GM12872 (cell line): ENCODE results near the gene ARFIP2.

Source experiments
- CTCF ChIP-seq: IDR thresholded peaks from 3 replicates; pipeline ENCODE4 v1.5.1; 2011; ENCODE audit warnings: low read depth, mild to moderate bottlenecking, low read length, moderate library complexity; ENCODE audit not compliant: insufficient read depth

ARFIP2 gene

GRCh38 chr11:6469599-6469998 lies 11.5 kb downstream of the ARFIP2 start:
- no peak for TF ChIP-seq CTCF

GRCh38 chr11:6468712-6469495 lies 12.2 kb downstream of the ARFIP2 start:
- TF ChIP-seq CTCF: no peak

GRCh38 chr11:6459099-6459450 lies 22.1 kb downstream of the ARFIP2 start:
- no peak for TF ChIP-seq CTCF

GRCh38 chr11:6458352-6459098 lies 22.6 kb downstream of the ARFIP2 start:
- no peak for TF ChIP-seq CTCF

- TF ChIP-seq CTCF: no peak
Observed at GRCh38 chr11:6457581-6458320, 23.4 kb downstream of the ARFIP2 start.

- TF ChIP-seq CTCF: no peak
Observed at GRCh38 chr11:6456361-6457073, 24.6 kb downstream of the ARFIP2 start.

- no peak for TF ChIP-seq CTCF
Observed at GRCh38 chr11:6455070-6455469, 26.1 kb downstream of the ARFIP2 start.
